Large intestine (tissue), 12 donors: ENCODE data around the gene NHSL2. TPM values are rescaled to one million over a fixed set of nuclear protein-coding genes. Genes with fewer than 3 reads are reported as not detected.
A peak's percentile ranks its signal among the peaks of the same experiment; 100 is the strongest.
"Not testable (repeated sequence)": the region's sequence is repeated elsewhere in the genome, so short reads cannot be mapped to it uniquely, and the experiment has no call there.

Experiments
- DNase-seq, 2 donors: peaks; one replicate each; pipeline versions ENCODE4 v3.0.0 to v3.0.0-alpha.2; 2013
- H3K27ac ChIP-seq: one replicate; pipeline ENCODE4 v1.5.1; 2013; ENCODE audit warnings: low read length
- H3K27me3 ChIP-seq: 2 replicates; pipeline ENCODE4 v1.6.1; 2013; ENCODE audit warnings: low read length; ENCODE audit not compliant: control insufficient read depth, insufficient read depth
- H3K36me3 ChIP-seq: 2 replicates; pipeline ENCODE4 v1.6.1; 2013; ENCODE audit warnings: low read length; ENCODE audit not compliant: control insufficient read depth, insufficient read depth
- H3K4me1 ChIP-seq: one replicate; pipeline ENCODE4 v1.6.1; 2013; ENCODE audit warnings: low read length; ENCODE audit not compliant: control insufficient read depth, insufficient read depth
- H3K4me3 ChIP-seq: one replicate; pipeline ENCODE4 v1.5.1; 2013; ENCODE audit warnings: low read length
- H3K9me3 ChIP-seq: one replicate; pipeline ENCODE4 v1.6.1; 2013; ENCODE audit warnings: mild to moderate bottlenecking, low read depth, low read length, moderate library complexity; ENCODE audit not compliant: control insufficient read depth
- WGBS: methylation state at CpG from one replicate; pipeline ENCODE4 v1.1.5; 2013; ENCODE audit warnings: low lambda C conversion rate; ENCODE audit not compliant: insufficient coverage; 5-methylcytosine and 5-hydroxymethylcytosine counted together
- long read RNA-seq, 11 donors: transcript quantifications; one replicate each; lab custom pipeline, GENCODE V29; 2026
- polyA plus RNA-seq: library from polyadenylated mRNA; unstranded; fragments of 120-200 nt; gene quantifications from one replicate; pipeline ENCODE4 v1.2.1, GENCODE V29; 2013

Gene NHSL2
- 3.3 TPM for polyA plus RNA-seq
- long read RNA-seq, donor 1 = 0 reads
- long read RNA-seq, donor 2 = 0 reads
- long read RNA-seq, donor 3 = 0 reads
- long read RNA-seq, donor 4 = 0 reads
- long read RNA-seq, donor 5 = 0 reads
- long read RNA-seq, donor 6 = 0 reads
- long read RNA-seq, donor 7, partial matches to known transcripts = 0 of 1 reads
- long read RNA-seq, donor 7, other reads (novel, unspliced or antisense) = 0 of 1 reads
- long read RNA-seq, donor 8 = 0 reads
- long read RNA-seq, donor 9 = 0 reads
- long read RNA-seq, donor 10 = 0 reads
- long read RNA-seq, donor 11, partial matches to known transcripts = 0 of 1 reads
- long read RNA-seq, donor 11, other reads (novel, unspliced or antisense) = 0 of 1 reads

- WGBS = no CpG with 5 or more reads among the region's 26 CpGs
- H3K9me3 ChIP-seq = no peaks in the 10 kb centered on the region
- no peaks in the 10 kb centered on the region for H3K36me3 ChIP-seq
- H3K4me3 ChIP-seq = peak within 1 kb of the TSS; percentile 18
- DNase-seq = peak in 1 of 2 donors; percentile 2
- H3K4me1 ChIP-seq = no peaks in the 10 kb centered on the region
- no peak within 1 kb of the TSS for H3K27ac ChIP-seq
- H3K27me3 ChIP-seq = peaks cover 45% of the 10 kb centered on the region
Measured at GRCh38 chrX:71910643-71910985, at the start of gene NHSL2. TSS of gene NHSL2 (plus strand) at chrX:71910845.

GRCh38 chrX:71867680-71868079, 43.0 kb upstream of the NHSL2 start:
- H3K27me3 ChIP-seq = no peaks in the 10 kb centered on the region
- DNase-seq = no peak
- no peaks in the 10 kb centered on the region for H3K4me1 ChIP-seq
- H3K4me3 ChIP-seq = no peak overlapping the region
- no CpG with 5 or more reads among the region's 16 CpGs for WGBS
- H3K36me3 ChIP-seq = no peaks in the 10 kb centered on the region
- H3K9me3 ChIP-seq = no peaks in the 10 kb centered on the region
- no peak overlapping the region for H3K27ac ChIP-seq

DNA sequence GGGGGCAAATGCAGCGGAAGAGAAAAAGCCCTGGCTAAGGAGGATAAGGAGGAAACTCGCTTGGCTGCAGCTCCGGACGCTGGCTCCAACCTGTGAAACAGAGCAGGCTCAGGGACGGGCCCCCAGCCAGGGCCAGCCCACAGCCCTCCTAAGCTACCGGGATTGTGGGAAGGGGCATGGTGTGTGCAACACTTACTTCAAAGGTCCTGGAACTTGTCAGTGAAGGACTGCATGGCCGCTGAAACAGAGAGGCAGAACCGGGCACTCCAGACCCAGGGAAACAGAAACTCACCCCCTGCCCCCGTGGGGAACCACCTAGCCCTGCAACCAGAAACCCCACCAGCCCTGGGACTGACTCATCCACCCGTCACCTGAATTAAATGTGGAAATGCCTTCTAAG, 41.1 kb upstream of the NHSL2 start:
- H3K36me3 ChIP-seq, H3K27ac ChIP-seq, H3K9me3 ChIP-seq, DNase-seq, H3K27me3 ChIP-seq, H3K4me3 ChIP-seq, H3K4me1 ChIP-seq: not testable (repeated sequence)
- no CpG with 5 or more reads among the region's 10 CpGs for WGBS

DNA sequence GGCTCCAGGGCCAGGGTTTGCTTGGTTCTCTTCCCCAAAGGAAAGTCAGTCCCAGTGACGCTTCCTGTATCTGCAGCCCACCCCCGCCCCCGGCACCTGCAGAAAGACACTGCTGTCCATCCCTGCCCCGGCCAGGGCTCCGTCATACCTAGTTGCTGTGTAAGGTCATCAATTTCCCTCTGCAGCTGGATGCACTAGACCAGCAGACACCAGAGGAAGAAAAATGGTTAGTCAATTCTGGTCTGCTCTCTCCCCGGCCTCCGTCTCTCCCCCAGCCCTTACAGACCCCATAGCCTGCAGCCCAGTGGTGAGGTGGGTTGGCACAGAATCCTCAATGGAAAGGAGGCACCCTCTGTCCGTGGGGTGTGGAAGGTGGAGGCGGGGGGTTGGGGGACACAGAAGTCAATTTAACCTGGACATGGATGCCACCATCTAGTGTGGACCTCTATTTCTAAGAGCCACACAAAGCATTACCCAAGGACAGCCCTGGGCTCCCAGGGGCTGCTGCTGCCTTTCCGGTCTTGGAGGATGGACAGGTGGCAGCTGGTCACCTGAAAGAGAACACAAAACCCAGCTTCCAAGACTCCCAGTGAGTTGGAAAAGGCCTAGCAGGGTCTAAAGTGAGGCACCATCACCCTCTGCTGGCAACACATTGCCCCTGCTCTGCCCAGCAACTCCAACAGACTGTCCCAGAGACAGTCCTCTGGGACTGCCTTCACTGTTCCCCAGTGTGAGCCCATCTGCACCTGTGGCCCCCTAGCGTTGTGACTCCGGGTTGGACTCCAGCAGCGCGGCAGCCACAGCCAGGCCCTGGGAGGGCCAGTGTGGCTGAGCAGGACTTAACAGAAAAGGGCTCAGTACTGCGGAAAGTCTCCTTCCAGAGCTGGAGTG, 40.2 kb upstream of the NHSL2 start:
- no peaks in the 10 kb centered on the region for H3K9me3 ChIP-seq
- H3K27ac ChIP-seq = no peak overlapping the region
- no peaks in the 10 kb centered on the region for H3K36me3 ChIP-seq
- no peak overlapping the region for H3K4me3 ChIP-seq
- no peaks in the 10 kb centered on the region for H3K27me3 ChIP-seq
- WGBS = no CpG with 5 or more reads among the region's 15 CpGs
- no peak for DNase-seq
- H3K4me1 ChIP-seq = no peaks in the 10 kb centered on the region

- Histone ChIP-seq H3K36me3 (no peaks in the 10 kb centered on the region), H3K4me1 (no peaks in the 10 kb centered on the region), H3K27me3 (no peaks in the 10 kb centered on the region), H3K4me3 (no peak overlapping the region), H3K27ac (no peak overlapping the region), H3K9me3 (no peaks in the 10 kb centered on the region)
- WGBS = no CpG with 5 or more reads among the region's 6 CpGs
- no peak for DNase-seq
Measured at GRCh38 chrX:71871367-71871766, 39.3 kb upstream of the NHSL2 start.

GRCh38 chrX:71872542-71873458, 37.8 kb upstream of the NHSL2 start:
- no peak overlapping the region for H3K27ac ChIP-seq
- no peaks in the 10 kb centered on the region for H3K27me3 ChIP-seq
- no CpG with 5 or more reads among the region's 53 CpGs for WGBS
- no peaks in the 10 kb centered on the region for H3K4me1 ChIP-seq
- peaks cover 3% of the 10 kb centered on the region for H3K9me3 ChIP-seq
- H3K4me3 ChIP-seq = no peak overlapping the region
- H3K36me3 ChIP-seq = no peaks in the 10 kb centered on the region
- DNase-seq = no peak

DNA sequence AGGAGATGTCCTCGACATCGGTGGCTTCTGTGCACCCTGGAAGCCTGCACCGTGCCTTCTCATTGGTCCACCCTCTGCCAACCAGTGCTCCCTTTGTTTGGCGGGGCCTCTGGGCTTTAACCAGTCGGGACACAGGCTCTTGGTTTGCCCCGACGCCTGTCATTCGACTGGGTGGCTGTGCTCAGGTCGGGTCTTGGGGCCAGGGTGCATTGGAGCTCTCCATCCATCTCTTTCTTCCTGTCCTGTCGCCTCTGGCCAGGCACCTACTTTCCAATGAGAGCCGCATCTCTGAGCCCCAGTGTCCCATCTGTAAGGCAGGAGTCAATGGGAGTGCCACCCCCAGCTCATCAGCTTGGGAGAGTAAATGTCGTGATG, 37.2 kb upstream of the NHSL2 start:
- H3K36me3 ChIP-seq = no peaks in the 10 kb centered on the region
- H3K4me3 ChIP-seq = no peak overlapping the region
- no peaks in the 10 kb centered on the region for H3K27me3 ChIP-seq
- no peak overlapping the region for H3K27ac ChIP-seq
- no peaks in the 10 kb centered on the region for H3K4me1 ChIP-seq
- peaks cover 3% of the 10 kb centered on the region for H3K9me3 ChIP-seq
- WGBS = no CpG with 5 or more reads among the region's 12 CpGs
- DNase-seq = no peak

DNA sequence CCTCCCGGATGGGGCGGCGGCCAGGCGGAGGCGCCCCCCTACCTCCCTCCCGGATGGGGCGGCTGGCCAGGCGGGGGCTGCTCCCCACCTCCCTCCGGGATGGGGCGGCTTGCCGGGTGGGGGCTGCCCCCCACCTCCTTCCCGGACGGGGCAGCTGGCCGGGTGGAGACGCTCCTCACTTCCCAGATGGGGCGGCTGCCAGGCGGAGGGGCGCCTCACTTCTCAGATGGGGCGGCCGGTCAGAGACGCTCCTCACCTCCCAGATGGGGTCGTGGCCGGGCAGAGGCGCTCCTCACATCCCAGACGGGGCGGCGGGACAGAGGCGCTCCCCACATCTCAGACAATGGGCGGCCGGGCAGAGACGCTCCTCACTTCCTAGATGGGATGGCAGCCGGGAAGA, 33.8 kb upstream of the NHSL2 start:
- not testable (repeated sequence) for H3K4me1 ChIP-seq, H3K27me3 ChIP-seq, H3K9me3 ChIP-seq, DNase-seq, H3K4me3 ChIP-seq, H3K27ac ChIP-seq, H3K36me3 ChIP-seq
- WGBS = no CpG with 5 or more reads among the region's 32 CpGs

DNA sequence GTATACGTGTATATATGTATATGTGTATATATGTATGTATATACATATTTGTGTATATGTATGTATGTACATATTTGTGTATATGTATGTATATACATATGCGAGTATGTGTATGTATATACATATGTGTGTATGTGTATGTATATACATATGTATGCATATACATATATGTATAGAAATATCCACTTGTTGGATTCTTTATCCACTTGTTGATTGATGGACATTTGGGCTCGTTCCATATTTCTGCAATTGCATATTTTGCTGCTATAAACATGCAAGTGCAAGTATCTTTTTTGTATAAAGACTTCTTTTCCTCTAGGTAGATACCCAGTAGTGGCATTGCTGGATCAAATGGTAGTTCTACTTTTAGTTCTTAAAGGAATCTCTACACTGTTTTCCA, 25.5 kb upstream of the NHSL2 start:
- H3K4me3 ChIP-seq = no peak overlapping the region
- no peaks in the 10 kb centered on the region for H3K9me3 ChIP-seq
- H3K36me3 ChIP-seq = no peaks in the 10 kb centered on the region
- no peaks in the 10 kb centered on the region for H3K4me1 ChIP-seq
- no CpG with 5 or more reads among the region's 3 CpGs for WGBS
- no peak overlapping the region for H3K27ac ChIP-seq
- no peak for DNase-seq
- no peaks in the 10 kb centered on the region for H3K27me3 ChIP-seq

GRCh38 chrX:71895607-71896006, 15.0 kb upstream of the NHSL2 start:
- no peak overlapping the region for H3K27ac ChIP-seq
- no peaks in the 10 kb centered on the region for H3K4me1 ChIP-seq
- no peak for DNase-seq

More at GRCh38 chrX:71895607-71896006, 15.0 kb upstream of the NHSL2 start:
- H3K36me3 ChIP-seq = no peaks in the 10 kb centered on the region
- H3K4me3 ChIP-seq = no peak overlapping the region
- H3K27me3 ChIP-seq = no peaks in the 10 kb centered on the region
- H3K9me3 ChIP-seq = no peaks in the 10 kb centered on the region
